Transverse colon (tissue), 4 donors: ENCODE measurements around the gene ZNF22.

Source experiments
- POLR2A ChIP-seq: fragments of 450-650 bp; IDR thresholded peaks from one replicate; pipeline ENCODE4 v1.6.1; 2016; ENCODE audit warnings: antibody characterized with exemption, mild to moderate bottlenecking, moderate library complexity
- POLR2AphosphoS5 ChIP-seq, 3 donors: sonication (generic); formaldehyde crosslinking; IDR thresholded peaks; one replicate each; pipeline ENCODE4 v1.6.1; 2016; ENCODE audit warnings: antibody characterized with exemption in 3 of 3
- TF ChIP-seq, protein P1 (sequence below), 5 experiments: fragments of 200-600 bp in 3 of 5; fragments of 450-650 bp in 2 of 5; sonication (generic) in 3 of 5; IDR thresholded peaks; 1 replicate in 2 of 5; 2 replicates in 3 of 5; pipeline ENCODE4 v1.5.1; 2016 to 2017; ENCODE audit warnings: antibody characterized with exemption in 5 of 5, inconsistent platforms in 3 of 5, mild to moderate bottlenecking in 2 of 5, moderate library complexity in 1 of 5

DNA sequence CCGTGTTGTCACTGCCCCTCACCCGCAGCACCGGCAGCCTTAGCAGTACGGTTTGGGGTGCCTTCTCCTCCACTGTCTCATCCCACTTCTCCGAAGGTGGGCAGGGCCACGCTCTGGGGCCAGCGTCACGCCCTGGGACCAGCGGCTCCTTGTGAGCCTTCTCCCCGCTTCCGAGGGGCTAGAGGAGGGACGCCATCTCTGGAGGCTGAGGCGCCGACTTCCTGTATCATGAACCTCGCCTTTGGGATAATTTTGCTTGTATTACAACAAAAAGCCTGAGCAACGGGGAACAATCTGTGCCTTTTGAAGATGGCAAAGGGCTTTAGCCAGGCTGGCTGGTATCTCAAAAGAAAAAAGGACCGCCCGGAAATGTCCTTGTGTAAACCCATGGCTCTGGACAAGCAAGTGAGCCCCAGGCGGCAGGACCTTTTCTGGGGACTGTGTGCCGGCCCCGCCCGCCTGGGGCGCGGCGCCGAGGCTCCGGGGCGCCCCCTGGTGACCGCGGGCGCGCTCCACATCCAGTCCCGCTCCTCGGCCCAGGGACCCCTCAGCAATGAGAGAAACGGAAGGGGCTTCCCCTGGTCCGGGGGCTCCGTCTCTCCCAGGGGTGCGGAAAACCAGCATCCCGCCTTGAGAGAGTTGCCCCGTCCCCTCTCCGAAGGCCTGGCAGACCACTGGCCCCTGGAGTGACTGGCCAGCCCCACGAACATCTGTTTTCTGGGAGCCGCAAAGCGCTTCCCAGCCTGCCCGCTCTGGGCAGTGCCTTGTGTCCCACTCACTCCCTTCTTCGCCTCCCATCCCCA is 25.9 kb upstream of the ZNF22 start:
- TF ChIP-seq POLR2A (peak; percentile 56), POLR2AphosphoS5 (IDR thresholded peaks at IDR 0.05) (peak; percentile 1 to 54 (median 47))
- TF ChIP-seq, protein P1, sequence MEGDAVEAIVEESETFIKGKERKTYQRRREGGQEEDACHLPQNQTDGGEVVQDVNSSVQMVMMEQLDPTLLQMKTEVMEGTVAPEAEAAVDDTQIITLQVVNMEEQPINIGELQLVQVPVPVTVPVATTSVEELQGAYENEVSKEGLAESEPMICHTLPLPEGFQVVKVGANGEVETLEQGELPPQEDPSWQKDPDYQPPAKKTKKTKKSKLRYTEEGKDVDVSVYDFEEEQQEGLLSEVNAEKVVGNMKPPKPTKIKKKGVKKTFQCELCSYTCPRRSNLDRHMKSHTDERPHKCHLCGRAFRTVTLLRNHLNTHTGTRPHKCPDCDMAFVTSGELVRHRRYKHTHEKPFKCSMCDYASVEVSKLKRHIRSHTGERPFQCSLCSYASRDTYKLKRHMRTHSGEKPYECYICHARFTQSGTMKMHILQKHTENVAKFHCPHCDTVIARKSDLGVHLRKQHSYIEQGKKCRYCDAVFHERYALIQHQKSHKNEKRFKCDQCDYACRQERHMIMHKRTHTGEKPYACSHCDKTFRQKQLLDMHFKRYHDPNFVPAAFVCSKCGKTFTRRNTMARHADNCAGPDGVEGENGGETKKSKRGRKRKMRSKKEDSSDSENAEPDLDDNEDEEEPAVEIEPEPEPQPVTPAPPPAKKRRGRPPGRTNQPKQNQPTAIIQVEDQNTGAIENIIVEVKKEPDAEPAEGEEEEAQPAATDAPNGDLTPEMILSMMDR (IDR thresholded peaks at IDR 0.05), result peak; percentile 83 to 98 (median 96)
